Frontal cortex (tissue), 4 donors: ENCODE results near the gene KLF1. TPM values are rescaled to one million over a fixed set of nuclear protein-coding genes. Genes with fewer than 3 reads are reported as not detected.
A peak's percentile ranks its signal among the peaks of the same experiment; 100 is the strongest.
"Not testable (repeated sequence)": the region's sequence is repeated elsewhere in the genome, so short reads cannot be mapped to it uniquely, and the experiment has no call there.

Experiments
- DNase-seq, 2 donors: peaks; one replicate each; pipeline ENCODE4 v3.0.0; 2012; ENCODE audit warnings: low spot score in 2 of 2
- FAIRE-seq: peaks from 2 replicates; lab custom pipeline; 2012; peaks lifted over from hg19 to GRCh38; lab: Jason Lieb, UNC
- total RNA-seq: library from RNA; depleted of rRNA; stranded (reverse); fragments of >200 nt; gene quantifications from one replicate; pipeline ENCODE4 v1.2.3, GENCODE V29; 2014
- donor health status: control.
- donor health status: control.
- donor health status: control.

KLF1 gene
- total RNA-seq, 1 donor from 2014 or later = 0.41 TPM

DNA sequence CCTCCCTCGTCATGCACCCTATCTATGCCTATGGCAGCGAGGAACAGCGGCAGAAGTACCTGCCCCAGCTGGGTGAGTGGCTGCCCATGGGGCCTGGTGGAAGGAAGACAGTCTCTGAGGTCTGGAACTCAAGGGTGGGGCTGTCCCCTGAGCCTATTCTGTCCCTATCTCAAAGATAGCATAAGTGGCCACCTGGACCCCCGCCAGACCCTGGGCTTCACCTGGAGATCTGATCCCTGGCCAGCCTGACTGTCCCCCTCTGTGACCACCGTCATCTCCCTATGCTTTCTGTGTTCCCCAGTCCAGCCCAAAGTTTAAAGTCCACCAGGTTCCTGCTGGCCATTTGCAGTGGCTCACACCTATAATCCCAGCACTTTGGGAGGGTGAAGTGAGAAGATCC is 6.6 kb upstream of the KLF1 start:
- DNase-seq (no peak), FAIRE-seq (no peak)

DNA sequence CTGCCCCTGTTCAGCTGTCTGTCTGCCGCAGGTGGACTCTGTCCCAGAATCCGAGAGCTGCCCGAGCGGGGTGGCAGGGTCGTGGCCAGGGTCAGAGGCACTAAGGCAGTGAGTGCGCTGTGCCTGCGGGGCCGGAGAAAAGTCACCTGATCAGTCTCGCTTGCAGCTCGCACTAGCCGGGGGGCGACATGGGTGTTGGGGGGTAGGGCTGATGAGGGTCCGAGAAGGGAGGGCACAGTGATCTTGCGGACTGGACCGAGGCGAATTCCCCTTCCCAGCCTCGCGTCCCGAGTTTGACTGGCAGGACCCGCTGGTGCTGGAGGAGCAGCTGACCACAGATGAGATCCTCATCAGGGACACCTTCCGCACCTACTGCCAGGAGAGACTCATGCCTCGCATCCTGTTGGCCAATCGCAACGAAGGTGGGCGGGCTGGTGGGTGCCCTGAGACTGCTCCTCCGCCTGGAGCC is 4.6 kb upstream of the KLF1 start:
- FAIRE-seq (no peak), DNase-seq (no peak)

DNA sequence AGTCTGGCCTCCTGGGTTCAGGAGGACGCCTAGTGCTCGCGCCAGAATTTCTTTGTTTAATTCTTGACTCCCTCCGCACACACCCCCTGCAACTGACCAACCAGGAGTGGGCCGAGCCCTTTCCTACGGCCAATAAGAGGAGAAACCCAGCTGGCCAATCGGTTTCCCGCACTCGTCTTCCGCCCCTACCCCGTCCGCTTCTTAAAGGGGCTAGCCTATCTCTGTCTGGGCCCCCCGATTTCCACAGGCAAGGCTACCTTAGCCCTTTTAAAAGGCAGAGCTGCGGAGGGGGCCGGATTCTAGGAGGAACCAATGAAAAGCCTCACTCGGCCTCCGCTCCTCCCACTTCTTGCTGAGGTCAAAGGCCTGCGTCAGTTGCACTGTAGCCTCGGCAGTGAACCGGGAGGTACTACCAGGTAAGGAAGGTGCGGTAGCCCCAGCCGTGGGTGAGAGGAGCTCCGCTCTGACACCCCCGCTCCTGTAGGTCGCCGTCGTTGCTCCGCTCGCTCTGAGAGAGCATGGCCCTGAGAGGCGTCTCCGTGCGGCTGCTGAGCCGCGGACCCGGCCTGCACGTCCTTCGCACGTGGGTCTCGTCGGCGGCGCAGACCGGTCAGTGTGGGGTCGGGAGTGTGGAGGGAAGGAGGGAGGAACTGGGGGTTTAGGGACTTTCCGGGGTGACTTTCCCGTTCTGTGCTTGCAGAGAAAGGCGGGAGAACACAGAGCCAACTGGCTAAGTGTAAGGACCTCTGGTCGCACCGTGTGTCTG is 4.0 kb upstream of the KLF1 start, which contains the start of gene GCDH:
GCDH (plus strand) TSS at position 374 of the 766 bp plus-strand sequence; CDS start at position 519, 145 bp downstream.
- peak; percentile 97 for FAIRE-seq
- DNase-seq = peak; percentile 96 to 97

GRCh38 chr19:12890299-12890786 is 3.3 kb upstream of the KLF1 start:
- not testable (repeated sequence) for DNase-seq, FAIRE-seq

DNA sequence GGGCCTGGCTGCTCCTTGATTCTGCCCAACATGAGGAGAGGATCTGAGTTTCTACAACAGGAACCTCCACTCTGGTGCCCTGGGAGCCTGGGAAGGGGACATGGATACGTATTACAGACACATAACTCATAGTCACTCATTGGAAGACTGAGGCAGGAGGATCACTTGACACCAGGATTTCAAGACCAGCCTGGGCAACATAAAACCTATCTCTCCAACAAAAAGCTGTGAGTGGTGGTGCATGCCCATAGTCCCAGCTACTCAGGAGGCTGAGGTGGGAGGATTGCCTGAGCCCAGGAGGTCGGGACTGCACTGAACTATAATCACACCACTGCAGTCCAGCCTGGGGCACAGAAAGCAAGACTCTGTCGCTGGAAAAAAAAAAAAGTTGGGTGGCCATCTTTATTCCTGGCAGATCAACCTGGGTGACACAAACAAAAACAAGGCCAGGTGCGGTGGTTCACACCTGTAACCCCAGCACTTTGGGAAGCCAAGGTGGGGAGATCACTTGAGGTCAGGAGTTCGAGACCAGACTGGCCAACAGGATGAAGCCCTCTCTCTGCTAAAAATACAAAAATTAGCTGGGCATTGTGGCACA is 1.1 kb upstream of the KLF1 start:
- FAIRE-seq (no peak), DNase-seq (no peak)

DNA sequence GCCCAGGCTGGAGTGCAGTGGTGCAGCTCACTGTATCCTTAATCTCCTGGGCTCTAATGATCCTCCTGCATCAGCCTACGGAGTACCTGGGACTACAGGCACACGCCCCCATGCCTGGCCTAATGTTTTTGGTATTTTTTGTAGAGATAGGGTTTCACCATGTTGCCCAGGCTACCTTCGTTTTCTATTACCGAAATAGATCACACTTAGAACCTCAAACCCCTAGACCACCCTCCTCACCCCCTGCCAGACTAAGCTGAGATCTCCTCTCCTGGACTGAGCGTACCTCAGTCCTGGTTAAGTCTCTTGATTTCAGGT is 391 bp downstream of the KLF1 start:
- no peak for DNase-seq
- no peak for FAIRE-seq

DNA sequence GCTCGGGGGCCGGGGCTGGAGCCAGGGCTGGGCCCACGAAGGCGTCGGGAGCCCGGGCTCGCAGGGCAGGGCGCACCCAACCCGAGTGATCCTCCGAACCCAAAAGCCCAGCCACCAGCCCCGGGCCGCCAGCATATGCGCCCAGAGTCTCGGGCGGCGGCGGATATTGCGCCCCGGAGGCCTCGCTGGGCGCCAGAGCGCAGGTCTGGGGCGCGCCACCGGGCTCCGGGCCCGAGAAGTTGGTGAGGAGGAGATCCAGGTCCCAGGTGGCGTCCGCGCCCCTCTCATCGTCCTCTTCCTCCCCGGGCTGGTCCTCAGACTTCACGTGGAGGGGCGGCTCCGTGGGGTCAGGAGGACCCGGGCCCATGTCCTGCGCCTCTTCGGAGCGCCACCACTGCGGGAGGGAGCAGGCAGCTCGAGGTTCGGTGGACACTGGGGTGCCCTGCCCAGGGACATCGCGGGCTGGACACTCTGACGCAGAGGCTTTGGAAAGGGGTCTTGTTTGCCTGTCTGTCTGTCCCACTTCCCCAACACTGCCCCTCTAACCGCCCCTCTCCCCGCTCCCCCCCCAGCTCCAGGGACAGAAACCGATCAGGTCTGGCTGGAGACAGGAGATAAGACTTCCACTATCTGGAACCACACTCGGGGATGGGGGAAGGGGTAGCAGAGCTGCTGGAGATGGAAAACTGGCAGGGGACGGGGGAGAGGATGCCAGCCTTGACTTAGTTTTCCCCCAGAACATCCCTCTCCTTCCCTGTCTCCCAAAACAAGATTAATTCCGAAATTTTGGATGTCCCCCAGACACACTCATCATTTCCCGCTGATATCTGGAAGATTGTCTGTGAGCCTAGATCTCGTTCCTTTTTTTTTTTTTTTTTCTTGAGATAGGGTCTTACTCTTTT is 1.0 kb downstream of the KLF1 start:
- DNase-seq (no peak), FAIRE-seq (no peak)

DNA sequence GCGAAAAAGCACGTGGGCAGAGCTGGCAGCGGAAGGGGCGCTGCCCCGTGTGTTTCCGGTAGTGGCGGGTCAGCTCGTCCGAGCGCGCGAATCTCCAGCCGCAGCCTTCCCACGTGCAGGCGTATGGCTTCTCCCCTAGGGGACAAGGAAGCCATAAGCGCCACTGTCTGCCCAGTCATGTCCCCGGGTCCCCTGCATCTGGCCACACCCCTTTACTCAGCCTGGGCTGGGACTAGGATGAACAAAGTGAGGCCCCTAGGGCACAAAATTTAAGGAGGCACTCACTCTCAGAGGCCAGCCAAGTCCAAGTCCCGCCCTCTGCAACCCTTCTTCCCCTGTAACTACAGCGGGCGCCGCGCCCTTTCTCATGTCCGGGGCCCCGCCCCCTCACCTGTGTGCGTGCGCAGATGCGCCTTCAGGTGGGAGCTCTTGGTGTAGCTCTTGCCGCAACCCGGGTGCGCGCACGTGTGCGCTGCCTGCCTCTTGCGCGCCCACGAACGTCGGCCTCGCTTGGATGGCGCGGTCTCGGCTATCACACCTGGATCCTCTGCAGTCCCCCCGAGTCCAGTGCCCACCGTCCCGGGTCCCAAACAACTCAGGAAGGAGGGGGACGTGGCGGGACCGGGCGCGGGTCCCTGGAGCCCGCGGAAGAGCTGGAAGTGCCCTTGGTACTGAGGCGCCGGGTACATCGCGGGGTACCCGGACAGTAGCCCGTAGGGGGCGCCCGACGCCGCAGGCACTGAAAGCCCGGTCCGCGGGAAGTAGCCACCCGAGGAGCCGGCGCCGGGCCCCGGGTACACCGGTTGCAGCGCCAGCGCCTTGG is 1.9 kb downstream of the KLF1 start:
- DNase-seq (peak in 1 of 2 donors; percentile 74), FAIRE-seq (no peak)

DNA sequence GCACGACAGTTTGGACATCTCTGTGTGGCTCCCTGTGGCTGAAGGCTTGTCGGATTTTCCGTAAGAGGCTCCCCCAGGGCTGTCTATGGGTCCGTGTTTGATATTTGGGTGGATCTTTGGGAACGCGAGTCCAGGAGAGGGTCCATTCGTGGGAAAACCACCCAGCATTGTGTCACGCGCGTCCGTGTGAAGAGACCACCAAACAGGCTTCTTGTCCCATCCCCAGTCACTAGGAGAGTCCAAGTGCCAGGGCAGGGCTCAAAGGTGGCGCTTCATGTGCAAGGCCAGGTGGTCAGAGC is 2.4 kb downstream of the KLF1 start:
- no peak for DNase-seq
- no peak for FAIRE-seq

GRCh38 chr19:12884202-12884601 is 2.8 kb downstream of the KLF1 start:
- FAIRE-seq = no peak
- DNase-seq = no peak

- DNase-seq = no peak
- FAIRE-seq = no peak
These were observed 4.4 kb downstream of the KLF1 start for GRCh38 chr19:12882589-12882988.

DNA sequence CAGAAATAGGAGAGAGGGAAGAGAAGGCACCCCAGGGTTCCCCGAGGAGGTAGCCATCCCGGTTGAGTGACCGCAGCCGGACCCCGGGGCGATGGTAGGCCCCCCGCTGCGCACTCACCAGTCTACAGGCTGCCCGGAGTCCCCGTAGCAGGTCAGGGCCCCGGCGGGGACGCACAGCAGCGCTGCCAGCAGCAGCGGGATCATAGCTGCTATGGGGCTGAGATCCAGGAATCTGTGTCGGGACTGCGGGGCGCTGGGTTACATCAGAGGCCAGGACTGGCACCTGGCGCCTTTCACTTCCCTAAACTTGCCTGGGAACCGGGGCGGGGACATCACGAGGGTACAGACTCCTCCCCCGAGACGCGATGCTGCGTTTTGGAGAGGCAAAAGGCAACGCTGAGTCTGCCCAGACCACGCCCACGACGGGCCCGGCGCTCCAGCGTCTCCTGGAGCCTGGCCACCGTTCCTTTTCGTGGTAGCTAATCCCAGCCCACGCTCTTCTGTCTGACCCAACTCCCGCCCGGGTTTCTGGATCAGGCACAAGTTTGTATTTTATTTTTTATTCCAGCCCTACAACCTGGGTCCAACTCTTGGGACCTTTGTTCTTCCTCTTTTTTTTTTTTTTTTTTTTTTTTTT is 5.7 kb downstream of the KLF1 start, which contains the start of gene DNASE2:
DNASE2 (minus strand) TSS at position 278 of the 637 bp plus-strand sequence; CDS start at position 204, 74 bp downstream.
- DNase-seq = peak; percentile 84 to 96
- FAIRE-seq = no peak

- no peak for DNase-seq
- FAIRE-seq = no peak
These were observed 6.3 kb downstream of the KLF1 start for GRCh38 chr19:12880551-12881171.

DNA sequence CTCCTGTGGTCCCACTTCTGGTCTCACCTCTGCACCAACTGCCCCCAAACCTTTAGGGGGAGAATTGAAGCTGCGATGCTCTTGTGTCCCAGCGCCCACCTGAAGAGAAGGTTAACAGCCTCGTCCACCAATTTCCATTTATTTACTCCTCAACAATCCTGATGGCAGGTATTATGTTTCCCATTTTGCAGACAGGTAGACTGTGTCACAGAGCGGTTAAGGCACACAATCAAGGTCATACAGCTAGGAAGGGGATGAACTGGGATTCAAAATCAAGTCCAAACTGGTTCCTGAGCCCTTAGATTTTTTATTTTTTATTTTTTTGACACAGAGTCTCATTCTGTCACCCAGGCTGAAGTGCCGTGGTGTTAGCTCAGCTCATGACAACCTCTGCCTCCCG is 11.9 kb downstream of the KLF1 start:
- FAIRE-seq = no peak
- no peak for DNase-seq

DNA sequence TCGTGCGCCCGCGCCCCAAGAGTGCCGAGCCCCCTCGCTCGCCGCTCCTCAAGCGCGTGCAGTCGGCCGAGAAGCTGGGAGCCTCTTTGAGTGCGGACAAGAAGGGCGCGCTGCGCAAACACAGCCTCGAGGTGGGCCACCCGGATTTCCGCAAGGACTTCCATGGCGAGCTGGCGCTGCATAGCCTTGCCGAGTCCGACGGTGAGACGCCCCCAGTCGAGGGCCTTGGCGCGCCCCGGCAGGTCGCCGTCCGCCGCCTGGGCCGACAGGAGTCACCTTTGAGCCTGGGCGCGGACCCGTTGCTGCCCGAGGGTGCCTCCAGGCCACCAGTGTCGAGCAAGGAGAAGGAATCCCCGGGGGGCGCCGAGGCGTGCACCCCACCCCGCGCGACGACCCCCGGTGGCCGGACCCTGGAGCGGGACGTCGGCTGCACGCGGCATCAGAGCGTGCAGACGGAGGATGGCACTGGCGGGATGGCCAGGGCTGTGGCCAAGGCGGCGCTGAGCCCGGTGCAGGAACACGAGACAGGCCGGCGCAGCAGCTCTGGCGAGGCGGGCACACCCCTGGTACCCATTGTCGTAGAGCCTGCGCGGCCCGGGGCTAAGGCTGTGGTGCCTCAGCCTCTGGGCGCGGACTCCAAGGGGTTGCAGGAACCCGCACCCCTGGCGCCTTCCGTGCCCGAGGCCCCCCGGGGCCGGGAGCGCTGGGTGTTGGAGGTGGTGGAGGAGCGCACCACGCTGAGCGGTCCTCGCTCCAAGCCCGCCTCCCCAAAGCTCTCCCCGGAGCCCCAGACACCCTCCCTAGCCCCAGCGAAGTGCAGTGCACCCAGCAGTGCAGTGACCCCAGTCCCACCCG is 12.9 kb downstream of the KLF1 start:
- DNase-seq = no peak
- no peak for FAIRE-seq

DNA sequence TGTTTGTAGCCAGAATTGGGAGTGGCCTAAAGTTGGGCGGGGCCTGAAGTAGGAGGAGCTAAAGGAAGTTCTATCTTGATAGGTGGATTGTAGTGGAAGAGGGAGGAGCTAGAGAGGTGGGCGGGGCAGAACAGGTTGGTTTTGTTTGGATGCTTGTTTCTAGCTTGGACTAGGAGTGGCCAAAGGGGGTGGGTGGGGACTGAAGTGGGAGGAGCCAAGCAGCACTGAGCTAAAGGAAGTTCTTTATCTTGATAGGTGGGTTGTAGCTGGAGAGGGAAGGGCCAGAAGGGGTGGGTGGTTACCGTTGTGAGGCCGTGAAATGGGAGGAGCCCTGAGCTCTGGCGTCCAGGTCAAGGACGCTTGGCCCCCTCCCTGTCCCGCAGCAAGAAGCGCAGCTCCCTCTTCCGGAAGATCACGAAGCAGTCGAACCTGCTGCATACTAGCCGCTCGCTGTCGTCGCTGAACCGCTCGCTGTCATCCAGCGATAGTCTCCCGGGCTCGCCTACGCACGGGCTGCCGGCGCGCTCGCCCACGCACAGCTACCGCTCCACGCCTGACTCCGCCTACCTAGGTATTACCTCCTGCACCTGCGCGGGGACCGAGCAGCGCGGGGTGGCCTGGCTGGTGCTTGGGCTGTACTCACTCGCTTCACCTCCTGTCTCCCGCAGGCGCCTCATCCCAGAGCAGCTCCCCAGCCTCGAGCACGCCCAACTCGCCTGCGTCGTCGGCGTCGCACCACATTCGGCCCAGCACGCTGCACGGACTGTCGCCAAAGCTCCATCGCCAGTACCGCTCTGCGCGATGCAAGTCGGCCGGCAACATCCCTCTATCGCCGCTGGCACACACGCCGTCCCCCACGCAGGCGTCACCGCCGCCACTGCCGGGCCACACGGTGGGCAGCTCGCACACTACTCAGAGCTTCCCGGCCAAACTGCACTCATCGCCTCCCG is 13.8 kb downstream of the KLF1 start:
- DNase-seq (peak in 1 of 2 donors; percentile 68), FAIRE-seq (no peak)

- no peak for FAIRE-seq
- no peak for DNase-seq
These were observed 14.7 kb downstream of the KLF1 start for GRCh38 chr19:12872255-12872654.
